Transverse colon (tissue), 3 donors: ENCODE measurements around the gene SLX4.

Experiments used
- EP300 ChIP-seq: sonication (generic); formaldehyde crosslinking; IDR thresholded peaks from one replicate; pipeline ENCODE4 v1.6.1; 2017; ENCODE audit warnings: antibody characterized with exemption, low read depth
- TF ChIP-seq, protein P1 (sequence below), 5 experiments: fragments of 200-600 bp in 3 of 5; fragments of 450-650 bp in 2 of 5; sonication (generic) in 3 of 5; IDR thresholded peaks; 1 replicate in 2 of 5; 2 replicates in 3 of 5; pipeline ENCODE4 v1.5.1; 2016 to 2017; ENCODE audit warnings: antibody characterized with exemption in 5 of 5, inconsistent platforms in 3 of 5, mild to moderate bottlenecking in 2 of 5, moderate library complexity in 1 of 5

DNA sequence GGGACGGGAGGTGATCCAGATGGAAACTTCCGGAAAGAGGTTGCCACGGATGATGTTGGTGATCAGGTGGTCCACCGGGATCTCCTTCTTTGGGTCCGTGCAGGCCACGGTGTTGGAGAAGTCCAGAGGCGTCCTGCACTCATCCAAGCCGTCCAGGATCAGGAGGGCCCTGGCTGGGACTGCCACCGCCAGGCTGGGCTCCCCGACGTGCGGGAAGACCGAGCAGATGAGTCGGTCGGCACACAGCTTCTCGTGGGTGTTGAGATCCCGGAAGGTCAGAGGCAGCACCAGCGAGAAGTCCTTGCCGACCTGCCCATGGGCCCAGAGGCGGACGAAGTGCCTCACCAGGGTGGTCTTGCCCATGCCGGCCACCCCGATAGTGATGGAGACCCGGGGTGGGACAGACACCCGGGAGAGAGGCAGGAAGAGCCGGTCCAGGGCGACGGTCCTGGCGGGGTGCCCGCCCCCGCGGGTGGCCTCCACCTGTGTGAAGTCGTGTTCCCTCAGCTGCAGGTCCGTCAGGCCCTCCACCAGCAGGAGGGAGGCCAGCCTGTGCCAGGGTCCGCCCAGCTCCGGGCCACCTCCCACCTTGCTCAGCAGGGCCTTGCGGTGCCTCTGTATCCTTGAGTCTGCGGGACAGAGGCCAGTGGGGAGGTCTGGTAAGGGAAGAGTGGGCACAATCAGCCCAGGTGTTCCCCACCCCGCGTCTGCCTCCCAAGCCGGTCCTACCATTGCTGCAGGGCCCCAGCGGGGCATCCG, 47.1 kb downstream of the SLX4 start:
- TF ChIP-seq, protein P1, sequence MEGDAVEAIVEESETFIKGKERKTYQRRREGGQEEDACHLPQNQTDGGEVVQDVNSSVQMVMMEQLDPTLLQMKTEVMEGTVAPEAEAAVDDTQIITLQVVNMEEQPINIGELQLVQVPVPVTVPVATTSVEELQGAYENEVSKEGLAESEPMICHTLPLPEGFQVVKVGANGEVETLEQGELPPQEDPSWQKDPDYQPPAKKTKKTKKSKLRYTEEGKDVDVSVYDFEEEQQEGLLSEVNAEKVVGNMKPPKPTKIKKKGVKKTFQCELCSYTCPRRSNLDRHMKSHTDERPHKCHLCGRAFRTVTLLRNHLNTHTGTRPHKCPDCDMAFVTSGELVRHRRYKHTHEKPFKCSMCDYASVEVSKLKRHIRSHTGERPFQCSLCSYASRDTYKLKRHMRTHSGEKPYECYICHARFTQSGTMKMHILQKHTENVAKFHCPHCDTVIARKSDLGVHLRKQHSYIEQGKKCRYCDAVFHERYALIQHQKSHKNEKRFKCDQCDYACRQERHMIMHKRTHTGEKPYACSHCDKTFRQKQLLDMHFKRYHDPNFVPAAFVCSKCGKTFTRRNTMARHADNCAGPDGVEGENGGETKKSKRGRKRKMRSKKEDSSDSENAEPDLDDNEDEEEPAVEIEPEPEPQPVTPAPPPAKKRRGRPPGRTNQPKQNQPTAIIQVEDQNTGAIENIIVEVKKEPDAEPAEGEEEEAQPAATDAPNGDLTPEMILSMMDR (IDR thresholded peaks at IDR 0.05), result no peak
- no peak for TF ChIP-seq EP300
